ENCODE data around the gene GABARAP.

The GABARAP gene

DNA sequence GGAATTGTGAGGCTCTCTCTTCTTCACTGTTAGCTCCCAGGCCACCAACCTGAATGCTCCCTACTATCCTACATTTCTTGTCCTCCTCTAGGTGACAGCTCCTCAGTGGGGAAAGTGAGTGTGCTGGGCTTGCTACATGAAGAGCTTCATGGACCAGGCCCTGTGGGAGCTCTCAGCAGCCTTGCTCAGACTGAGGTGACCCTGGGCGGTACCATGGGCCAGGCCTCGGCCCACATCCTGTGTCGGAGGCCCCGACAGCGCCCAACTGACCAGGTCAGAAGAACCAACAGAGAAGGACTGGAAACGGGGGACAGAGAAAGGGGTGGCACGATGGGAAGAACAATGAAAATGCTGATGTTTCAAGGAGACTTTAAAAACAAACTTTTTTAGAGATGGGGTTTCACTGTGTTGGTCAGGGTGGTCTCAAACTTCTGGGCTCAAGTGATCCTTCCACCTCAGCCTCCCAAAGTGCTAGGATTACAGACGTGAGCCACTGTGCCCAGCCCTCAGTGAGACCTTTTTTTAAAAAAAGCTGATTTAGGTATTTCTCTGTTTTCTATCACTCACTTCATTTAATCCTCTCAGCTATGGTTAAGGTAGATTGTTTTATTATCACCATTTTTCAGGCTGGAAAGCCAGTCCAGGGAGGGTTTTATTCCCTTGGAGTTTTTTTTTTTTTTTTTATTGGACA lies 14.7 kb upstream of the GABARAP start:
- DNase-seq (ENCODE audit: low spot score), result no peak
- TF ChIP-seq, protein P1, sequence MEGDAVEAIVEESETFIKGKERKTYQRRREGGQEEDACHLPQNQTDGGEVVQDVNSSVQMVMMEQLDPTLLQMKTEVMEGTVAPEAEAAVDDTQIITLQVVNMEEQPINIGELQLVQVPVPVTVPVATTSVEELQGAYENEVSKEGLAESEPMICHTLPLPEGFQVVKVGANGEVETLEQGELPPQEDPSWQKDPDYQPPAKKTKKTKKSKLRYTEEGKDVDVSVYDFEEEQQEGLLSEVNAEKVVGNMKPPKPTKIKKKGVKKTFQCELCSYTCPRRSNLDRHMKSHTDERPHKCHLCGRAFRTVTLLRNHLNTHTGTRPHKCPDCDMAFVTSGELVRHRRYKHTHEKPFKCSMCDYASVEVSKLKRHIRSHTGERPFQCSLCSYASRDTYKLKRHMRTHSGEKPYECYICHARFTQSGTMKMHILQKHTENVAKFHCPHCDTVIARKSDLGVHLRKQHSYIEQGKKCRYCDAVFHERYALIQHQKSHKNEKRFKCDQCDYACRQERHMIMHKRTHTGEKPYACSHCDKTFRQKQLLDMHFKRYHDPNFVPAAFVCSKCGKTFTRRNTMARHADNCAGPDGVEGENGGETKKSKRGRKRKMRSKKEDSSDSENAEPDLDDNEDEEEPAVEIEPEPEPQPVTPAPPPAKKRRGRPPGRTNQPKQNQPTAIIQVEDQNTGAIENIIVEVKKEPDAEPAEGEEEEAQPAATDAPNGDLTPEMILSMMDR (conservative IDR thresholded peaks at IDR 0.05; ENCODE audit: low read depth), result no peak
- peak overlapping the region; percentile 79 for H3K27ac ChIP-seq
- POLR2A ChIA-PET (ENCODE audit: low non-redundant PET), result interaction anchor here (0.6 to 0.7 kb wide), 2 partner anchors 14 to 317 kb away, joined by 3 to 4 read pairs; partner anchors contain the start of gene GABARAP
- CTCF ChIA-PET, result interaction anchor here (0.6 kb wide), 1 partner anchor 8 kb away, joined by 7 read pairs; no protein-coding TSS in a partner anchor

DNA sequence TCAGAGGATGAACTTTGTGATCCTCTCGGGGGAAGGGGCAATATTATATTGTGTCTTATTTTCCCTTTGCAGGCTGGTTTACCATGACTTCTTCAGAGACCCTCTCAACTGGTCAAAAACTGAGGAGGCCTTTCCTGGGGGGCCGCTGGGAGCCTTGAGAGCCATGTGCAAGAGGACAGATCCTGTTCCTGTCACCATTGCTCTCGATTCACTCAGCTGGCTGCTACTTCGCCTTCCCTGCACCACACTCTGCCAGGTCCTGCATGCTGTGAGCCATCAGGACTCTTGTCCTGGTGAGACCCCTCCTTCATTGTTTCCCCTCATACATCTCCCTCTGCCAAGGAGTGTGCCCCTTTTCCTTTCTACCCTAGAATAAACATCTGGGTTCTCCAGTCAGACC lies 12.3 kb upstream of the GABARAP start:
- ChIA-PET POLR2A (ENCODE audit: low non-redundant PET) (no interaction called here), CTCF (no interaction called here)
- no peak overlapping the region for H3K27ac ChIP-seq
- no peak for DNase-seq (ENCODE audit: low spot score)
- TF ChIP-seq, protein P1 (conservative IDR thresholded peaks at IDR 0.05; ENCODE audit: low read depth), result no peak

DNA sequence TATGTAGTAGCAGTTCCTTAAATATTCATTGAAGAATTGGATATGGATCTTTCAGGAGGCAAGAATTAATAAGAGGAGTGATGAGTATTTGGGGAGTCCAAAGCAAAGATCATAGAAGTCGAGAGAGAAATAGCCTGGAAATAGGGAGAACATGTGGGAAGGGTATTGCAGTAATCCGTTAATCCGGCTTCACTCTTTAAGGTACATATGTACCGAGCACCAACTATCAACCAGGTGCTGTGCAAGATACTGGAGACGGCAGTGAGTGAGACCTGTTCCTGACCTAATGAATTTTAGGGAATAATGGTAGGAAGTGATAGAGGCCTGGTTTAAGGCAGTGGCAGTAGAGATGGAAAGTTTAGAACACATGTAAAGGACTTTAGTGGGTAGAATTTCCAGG lies 10.8 kb upstream of the GABARAP start:
- TF ChIP-seq, protein P1 (conservative IDR thresholded peaks at IDR 0.05; ENCODE audit: low read depth), result no peak
- CTCF ChIA-PET, result no interaction called here
- DNase-seq (ENCODE audit: low spot score), result no peak
- POLR2A ChIA-PET (ENCODE audit: low non-redundant PET), result no interaction called here
- H3K27ac ChIP-seq, result peak overlapping the region; percentile 98

DNA sequence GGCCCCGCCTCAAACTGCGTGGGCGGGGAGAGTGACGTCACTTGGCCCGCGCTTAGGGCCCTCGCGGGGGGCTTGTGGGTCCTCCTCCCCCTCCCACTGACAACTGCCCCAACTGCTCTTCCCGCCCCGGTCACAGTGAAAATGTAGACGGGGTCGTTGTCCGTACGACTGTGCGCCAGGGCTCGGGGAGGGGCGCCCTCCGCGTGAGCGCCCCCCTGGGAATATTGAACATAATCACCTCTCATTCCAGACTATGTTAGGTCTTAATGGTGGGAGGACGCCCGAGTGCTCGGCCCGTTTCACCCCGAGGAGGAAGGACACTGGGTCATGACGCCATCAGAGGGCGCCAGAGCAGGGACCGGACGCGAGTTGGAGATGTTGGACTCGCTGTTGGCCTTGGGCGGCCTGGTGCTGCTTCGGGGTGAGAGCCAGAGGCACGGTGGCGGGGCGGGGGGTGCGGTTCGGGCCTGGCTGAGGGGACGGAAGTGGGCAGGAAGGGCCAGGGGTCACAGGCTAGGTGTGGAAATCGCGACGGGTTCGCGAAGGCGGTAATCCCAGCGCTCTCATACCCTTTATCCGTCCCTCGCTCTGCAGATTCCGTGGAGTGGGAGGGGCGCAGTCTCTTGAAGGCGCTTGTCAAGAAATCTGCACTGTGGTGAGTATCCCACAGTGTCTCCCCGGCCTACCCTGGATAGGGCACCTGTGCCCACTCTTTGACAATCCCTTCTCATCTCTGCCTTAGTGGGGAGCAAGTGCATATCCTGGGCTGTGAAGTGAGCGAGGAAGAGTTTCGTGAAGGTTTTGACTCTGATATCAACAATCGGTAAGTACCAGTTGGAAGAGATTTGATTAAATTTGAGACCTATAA lies 10.2 kb upstream of the GABARAP start, which contains the start of gene ELP5:
Gene ELP5 (plus strand): TSS at position 40 of the 868 bp plus-strand sequence. CDS start 336 bp downstream, at position 376.
- peak within 1 kb of the TSS; percentile 98 for H3K27ac ChIP-seq
- DNase-seq (ENCODE audit: low spot score), result peak; percentile 96
- CTCF ChIA-PET, result interaction anchor here (1.1 kb wide), 1 partner anchor 13 kb away, joined by 9 read pairs; the partner anchor contains the start of gene PHF23
- POLR2A ChIA-PET (ENCODE audit: low non-redundant PET), result no interaction called here
- TF ChIP-seq, protein P1 (conservative IDR thresholded peaks at IDR 0.05; ENCODE audit: low read depth), result peak; percentile 44

DNA sequence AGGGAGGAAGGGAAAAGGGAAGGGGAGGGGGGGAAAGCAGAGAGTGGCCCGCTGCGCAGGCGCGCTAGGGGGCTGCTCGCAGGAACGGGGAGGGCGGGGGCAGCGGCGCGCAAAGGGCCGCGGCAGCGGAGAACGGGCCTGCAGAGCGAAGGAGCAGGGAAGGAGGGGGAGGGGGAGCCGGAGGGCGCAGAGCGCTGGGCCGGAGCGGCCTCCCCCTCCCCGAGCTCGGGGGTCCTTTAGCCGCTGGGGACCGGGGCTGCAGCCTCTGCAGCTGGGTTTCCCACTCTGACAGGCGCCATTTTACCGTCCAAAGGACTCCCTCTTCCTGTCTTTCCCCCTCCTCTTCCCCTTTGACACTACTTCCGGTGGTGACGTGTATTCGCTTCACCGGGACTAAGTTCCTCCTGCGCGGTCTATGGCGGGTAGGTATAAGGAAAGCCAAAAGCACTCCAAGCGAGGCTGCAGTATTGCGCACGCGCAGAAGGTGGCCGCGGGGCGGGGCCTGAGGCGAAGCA lies 9.5 kb upstream of the GABARAP start, which contains the start of gene CTDNEP1:
Gene CTDNEP1 (minus strand): TSS at position 74 of the 515 bp plus-strand sequence. CDS start 438 bp downstream, outside the sequence.
- ChIA-PET POLR2A (ENCODE audit: low non-redundant PET) (no interaction called here), CTCF (interaction anchor here (0.6 to 1.1 kb wide), 3 partner anchors 12 to 1125 kb away, joined by 3 to 9 read pairs (median 4); partner anchors contain the start of gene PHF23)
- peak within 1 kb of the TSS; percentile 98 for H3K27ac ChIP-seq
- DNase-seq (ENCODE audit: low spot score), result peak; percentile 85
- TF ChIP-seq, protein P1 (conservative IDR thresholded peaks at IDR 0.05; ENCODE audit: low read depth), result no peak

Data from RWPE1 (cell line).